Renal cortex interstitium (tissue), 11 donors: Measurements from ENCODE around the gene FGD2. TPM values are rescaled to one million over a fixed set of nuclear protein-coding genes. Genes with fewer than 3 reads are reported as not detected.
"Not testable (repeated sequence)": the region's sequence is repeated elsewhere in the genome, so short reads cannot be mapped to it uniquely, and the experiment has no call there.

Experiments used
- DNase-seq, 11 donors: peaks; one replicate each; pipeline ENCODE4 v3.0.0-alpha.2; 2013; ENCODE audit warnings: low read depth in 9 of 11, low spot score in 4 of 11; ENCODE audit errors: extremely low read depth in 1 of 11
- polyA plus RNA-seq, 3 donors: library from polyadenylated mRNA; unstranded; fragments of 120-200 nt; gene quantifications; one replicate each; pipeline ENCODE4 v1.2.1, GENCODE V29; 2013; ENCODE audit not compliant: insufficient read length in 3 of 3

FGD2 gene
- polyA plus RNA-seq, 3 donors: 1.3 to 3.1 (median 2.7) TPM

GRCh38 chr6:37027811-37028469 is 22.5 kb downstream of the FGD2 start:
- no peak for DNase-seq

- DNase-seq: no peak
Measured at GRCh38 chr6:37029249-37029971, 24.0 kb downstream of the FGD2 start.

GRCh38 chr6:37030599-37030998 is 25.1 kb downstream of the FGD2 start:
- DNase-seq: no peak

GRCh38 chr6:37032239-37032638 is 26.8 kb downstream of the FGD2 start:
- no peak for DNase-seq

DNA sequence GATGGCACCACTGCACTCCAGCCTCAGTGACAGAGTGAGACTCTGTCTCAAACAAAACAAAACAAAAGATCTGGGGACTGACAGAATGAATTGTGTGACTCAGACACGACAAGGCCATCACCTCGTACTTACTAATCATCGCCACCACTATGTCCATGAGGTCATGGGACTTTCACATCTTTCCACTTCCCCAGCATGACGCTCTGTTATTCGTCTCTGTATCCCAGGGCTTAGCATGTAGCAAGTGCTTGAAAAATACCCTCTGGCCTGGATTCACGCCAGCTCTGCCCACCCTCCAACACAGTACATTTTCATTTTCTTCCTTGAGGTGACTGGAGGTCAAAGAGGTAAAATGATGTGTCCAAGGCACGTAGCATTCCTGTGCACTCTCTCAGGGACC is 27.8 kb downstream of the FGD2 start:
- no peak for DNase-seq

GRCh38 chr6:37033819-37034795 is 28.7 kb downstream of the FGD2 start:
- no peak for DNase-seq

DNA sequence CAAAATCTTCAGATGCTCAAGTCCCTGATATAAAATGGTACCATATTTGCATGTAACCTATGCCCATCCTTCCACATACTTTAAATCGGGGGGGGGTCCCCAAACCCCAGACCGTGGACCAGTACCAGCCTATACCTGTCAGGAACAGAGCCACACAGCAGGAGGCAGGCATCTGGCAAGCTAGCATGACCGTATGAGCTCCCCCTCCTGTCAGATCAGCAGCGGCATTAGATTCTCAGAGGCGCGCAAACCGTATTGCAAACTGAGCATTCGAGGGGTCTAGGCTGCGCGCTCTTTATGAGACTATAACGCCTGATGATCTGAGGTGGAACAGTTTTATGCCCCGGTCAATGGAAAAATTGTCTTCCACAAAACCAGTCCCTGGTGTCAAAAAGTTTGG is 30.7 kb downstream of the FGD2 start:
- no peak for DNase-seq

- no peak for DNase-seq
Measured at GRCh38 chr6:37038292-37039198, 33.1 kb downstream of the FGD2 start.

- no peak for DNase-seq
Measured at GRCh38 chr6:37039958-37040357, 34.5 kb downstream of the FGD2 start.

DNA sequence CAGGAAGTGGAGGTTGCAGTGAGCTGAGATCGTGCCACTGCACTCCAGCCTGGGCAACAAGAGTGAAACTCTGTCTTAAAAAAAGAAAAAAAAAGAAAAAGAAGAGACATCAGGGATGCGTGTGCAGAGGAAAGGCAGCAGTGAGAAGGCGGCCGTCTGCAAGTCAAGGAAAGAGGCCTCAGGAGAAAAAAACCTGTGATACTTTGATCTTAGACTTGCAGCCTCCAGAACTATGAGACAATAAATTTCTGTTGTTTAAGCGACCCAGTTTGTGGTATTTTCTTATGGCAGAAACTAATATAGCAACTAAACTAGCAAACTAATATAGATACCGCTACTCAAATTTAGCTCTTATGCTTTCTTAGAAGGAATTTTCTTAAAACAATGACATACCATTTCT is 36.1 kb downstream of the FGD2 start:
- DNase-seq: no peak

- no peak for DNase-seq
Measured at GRCh38 chr6:37042150-37042549, 36.7 kb downstream of the FGD2 start.

DNA sequence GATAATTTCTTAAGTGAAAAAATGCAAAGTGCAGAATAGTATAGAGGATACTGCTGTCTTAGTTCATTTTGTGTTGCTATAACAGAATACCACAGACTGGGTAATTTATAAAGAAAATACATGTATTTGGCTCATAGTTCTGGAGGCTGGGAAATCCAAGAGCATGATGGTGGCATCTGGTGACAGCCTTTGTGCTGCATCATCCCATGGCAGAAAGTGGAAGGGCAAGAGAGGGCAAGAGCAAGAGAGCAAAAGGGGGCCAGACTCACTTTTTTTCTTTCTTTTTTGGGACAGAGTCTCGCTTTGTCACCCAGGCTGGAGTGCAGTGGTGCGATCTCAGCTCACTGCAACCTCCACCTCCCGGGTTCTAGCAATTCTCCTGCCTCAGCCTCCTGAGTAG is 37.6 kb downstream of the FGD2 start:
- not testable (repeated sequence) for DNase-seq

DNA sequence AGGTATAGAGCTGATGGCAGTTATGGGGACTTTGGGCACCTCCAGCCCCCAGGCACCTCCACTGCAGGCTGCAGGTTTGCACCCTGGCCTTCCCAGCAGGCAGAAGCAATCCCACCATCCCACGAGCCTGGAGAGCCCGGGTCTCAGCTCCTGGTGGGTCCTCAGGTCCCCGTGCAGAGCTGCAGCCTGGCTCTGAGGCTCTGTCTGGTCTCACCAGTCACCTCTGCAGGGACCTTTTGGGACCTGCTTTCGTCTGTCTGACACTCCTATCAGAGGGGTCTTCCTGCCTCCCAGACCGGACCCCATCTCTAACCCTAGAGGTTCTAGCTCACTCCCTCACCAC is 41.9 kb downstream of the FGD2 start:
- no peak for DNase-seq

- no peak for DNase-seq
Measured at GRCh38 chr6:37047689-37048402, 42.4 kb downstream of the FGD2 start.

GRCh38 chr6:37048403-37048850 is 43.0 kb downstream of the FGD2 start:
- no peak for DNase-seq

- no peak for DNase-seq
Measured at GRCh38 chr6:37048851-37049757, 43.6 kb downstream of the FGD2 start.

DNA sequence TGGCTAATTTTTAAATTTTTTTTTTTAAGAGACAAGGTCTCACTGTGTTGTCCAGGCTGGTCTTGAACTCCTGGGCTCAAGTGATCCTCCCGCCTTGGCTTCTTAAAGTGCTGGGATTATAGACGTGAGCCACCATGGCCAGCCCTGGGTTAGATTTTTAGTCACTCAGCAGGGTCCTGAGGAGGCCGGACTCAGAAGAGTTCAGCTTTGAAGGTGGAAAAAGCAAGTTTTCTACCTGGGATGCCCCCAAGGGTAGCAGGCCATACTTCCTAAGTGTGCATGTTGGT is 44.2 kb downstream of the FGD2 start:
- no peak for DNase-seq
